SH-SY5Y (cell line): Measurements from ENCODE around the gene CELF1.

Experiments used
- GATA2 ChIP-seq: IDR thresholded peaks from 2 replicates; pipeline ENCODE4 v1.6.1; 2011; ENCODE audit warnings: mild to moderate bottlenecking, low read depth, low read length
- GATA3 ChIP-seq: IDR thresholded peaks from 2 replicates; pipeline ENCODE4 v1.6.1; 2011; ENCODE audit warnings: low read depth, mild to moderate bottlenecking, low read length, moderate library complexity

GRCh38 chr11:47433157-47433556 lies 119.8 kb downstream of the CELF1 start:
- TF ChIP-seq GATA2, result no peak
- TF ChIP-seq GATA3, result no peak
